ENCODE data around the gene GAMT. TPM values are rescaled to one million over a fixed set of nuclear protein-coding genes. Genes with fewer than 3 reads are reported as not detected.

The GAMT gene
- total RNA-seq, 4 donors from 2014 or later, result 27.8 to 40.3 (median 34.0) TPM

DNA sequence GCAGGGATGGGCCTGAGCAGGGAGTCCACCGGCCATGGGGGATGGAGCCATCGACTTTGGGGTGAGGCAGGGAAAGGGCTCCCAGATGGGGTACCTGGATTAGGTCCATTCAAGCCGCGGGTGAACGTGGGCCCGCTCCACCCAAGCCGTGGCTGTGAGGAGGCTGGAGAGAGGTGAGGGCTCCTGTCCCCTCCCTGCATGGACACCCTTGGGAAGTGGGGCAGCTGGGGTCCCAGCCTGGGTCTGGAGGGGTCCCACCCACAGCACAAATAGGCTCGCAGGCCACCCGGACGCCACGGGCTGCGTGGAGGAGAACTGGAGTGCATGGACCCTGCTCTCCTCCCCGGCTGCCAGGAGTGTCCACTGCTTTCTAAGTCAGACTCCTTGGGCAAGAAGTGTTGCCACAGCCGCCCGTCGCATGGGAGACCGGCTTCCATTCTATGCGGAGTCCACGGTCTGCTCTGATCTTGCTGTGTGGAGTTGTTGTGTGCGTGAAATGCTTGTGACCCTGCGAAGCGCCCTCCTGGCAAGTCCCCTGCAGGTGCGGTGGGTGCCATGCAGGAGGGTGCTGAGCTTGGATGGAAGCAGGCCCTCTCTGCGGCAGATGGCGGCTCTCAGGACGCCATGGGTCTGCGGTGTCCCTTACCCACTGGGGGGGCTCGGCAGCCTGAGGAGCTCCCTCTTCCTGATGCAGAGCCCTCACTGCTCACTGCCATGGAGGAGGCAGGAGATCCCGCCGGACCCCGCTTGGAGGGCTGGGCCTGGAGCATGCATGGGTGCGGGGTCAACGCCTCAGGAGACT, 8.1 kb upstream of the GAMT start:
- Histone ChIP-seq H3K4me3 (peak overlapping the region; percentile 100), H3K36me3 (peaks cover 11% of the 10 kb centered on the region), H3K27ac (peak overlapping the region; percentile 95), H3K27me3 (no peaks in the 10 kb centered on the region), H3K4me1 (peaks cover 72% of the 10 kb centered on the region), H3K9me3 (no peaks in the 10 kb centered on the region)
- TF ChIP-seq POLR2AphosphoS5 (IDR thresholded peaks at IDR 0.05), result no peak
- no peak for TF ChIP-seq EP300 (IDR thresholded peaks at IDR 0.05)
- TF ChIP-seq, protein P1, sequence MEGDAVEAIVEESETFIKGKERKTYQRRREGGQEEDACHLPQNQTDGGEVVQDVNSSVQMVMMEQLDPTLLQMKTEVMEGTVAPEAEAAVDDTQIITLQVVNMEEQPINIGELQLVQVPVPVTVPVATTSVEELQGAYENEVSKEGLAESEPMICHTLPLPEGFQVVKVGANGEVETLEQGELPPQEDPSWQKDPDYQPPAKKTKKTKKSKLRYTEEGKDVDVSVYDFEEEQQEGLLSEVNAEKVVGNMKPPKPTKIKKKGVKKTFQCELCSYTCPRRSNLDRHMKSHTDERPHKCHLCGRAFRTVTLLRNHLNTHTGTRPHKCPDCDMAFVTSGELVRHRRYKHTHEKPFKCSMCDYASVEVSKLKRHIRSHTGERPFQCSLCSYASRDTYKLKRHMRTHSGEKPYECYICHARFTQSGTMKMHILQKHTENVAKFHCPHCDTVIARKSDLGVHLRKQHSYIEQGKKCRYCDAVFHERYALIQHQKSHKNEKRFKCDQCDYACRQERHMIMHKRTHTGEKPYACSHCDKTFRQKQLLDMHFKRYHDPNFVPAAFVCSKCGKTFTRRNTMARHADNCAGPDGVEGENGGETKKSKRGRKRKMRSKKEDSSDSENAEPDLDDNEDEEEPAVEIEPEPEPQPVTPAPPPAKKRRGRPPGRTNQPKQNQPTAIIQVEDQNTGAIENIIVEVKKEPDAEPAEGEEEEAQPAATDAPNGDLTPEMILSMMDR (IDR thresholded peaks at IDR 0.05), result no peak
- TF ChIP-seq POLR2A (IDR thresholded peaks at IDR 0.05), result no peak
- 40% methylated on average over 24 of the region's 33 CpGs for WGBS
- no peak for DNase-seq (ENCODE audit: low spot score in 2 of 2)

DNA sequence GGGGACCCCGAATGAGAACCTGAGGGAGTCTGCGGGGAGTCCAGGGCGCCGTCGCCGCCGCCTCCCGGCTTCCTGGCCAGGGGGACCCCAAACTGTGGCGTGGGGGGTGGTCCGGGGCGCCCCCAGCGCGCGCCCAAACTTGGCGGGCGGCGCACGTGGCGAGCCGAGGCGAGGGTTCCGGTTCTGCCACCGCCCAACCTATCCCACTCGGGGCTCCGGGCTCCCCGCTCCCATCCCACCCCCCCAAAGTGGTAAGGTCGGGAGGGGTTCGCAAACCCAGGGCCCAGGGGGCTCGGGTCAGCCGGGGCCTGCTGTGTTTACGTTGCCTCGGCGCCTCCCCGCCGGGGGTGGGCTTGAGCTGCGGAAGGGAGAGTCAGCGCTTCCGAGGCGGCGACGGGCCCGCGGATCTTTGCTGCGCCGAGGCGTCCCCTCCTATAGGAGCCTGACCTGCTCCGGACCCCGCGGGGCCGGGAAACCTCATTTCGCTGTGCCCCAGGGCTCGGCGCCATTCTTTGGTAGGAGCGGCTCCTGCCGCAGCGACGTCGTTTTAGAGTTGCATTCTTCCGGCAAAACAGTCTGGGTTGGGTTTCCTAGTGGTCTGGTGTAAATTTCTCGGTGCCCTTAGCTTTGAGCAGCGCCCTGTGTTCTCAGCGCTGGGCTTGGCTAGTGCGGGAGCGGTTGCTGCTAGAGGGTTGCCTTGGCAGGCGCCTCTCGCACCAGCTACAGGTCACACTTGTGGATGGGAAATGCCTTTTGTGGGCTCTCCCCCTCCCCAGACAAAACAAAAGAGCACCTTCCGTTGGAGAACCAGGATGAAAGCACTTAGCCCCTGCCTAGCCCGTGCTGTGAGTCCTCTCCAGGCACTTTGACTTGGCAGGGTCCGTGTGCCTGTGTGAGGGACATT, 7.2 kb upstream of the GAMT start:
- peak overlapping the region; percentile 100 for H3K4me3 ChIP-seq
- H3K4me1 ChIP-seq, result peaks cover 63% of the 10 kb centered on the region
- TF ChIP-seq, protein P1 (IDR thresholded peaks at IDR 0.05), result no peak
- TF ChIP-seq POLR2AphosphoS5 (IDR thresholded peaks at IDR 0.05) (no peak), EP300 (IDR thresholded peaks at IDR 0.05) (no peak), POLR2A (IDR thresholded peaks at IDR 0.05) (no peak)
- peaks cover 11% of the 10 kb centered on the region for H3K36me3 ChIP-seq
- H3K27ac ChIP-seq, result peak overlapping the region; percentile 95
- WGBS, result 1% methylated on average over 19 of the region's 69 CpGs
- H3K27me3 ChIP-seq, result no peaks in the 10 kb centered on the region
- no peaks in the 10 kb centered on the region for H3K9me3 ChIP-seq
- no peak for DNase-seq (ENCODE audit: low spot score in 2 of 2)

DNA sequence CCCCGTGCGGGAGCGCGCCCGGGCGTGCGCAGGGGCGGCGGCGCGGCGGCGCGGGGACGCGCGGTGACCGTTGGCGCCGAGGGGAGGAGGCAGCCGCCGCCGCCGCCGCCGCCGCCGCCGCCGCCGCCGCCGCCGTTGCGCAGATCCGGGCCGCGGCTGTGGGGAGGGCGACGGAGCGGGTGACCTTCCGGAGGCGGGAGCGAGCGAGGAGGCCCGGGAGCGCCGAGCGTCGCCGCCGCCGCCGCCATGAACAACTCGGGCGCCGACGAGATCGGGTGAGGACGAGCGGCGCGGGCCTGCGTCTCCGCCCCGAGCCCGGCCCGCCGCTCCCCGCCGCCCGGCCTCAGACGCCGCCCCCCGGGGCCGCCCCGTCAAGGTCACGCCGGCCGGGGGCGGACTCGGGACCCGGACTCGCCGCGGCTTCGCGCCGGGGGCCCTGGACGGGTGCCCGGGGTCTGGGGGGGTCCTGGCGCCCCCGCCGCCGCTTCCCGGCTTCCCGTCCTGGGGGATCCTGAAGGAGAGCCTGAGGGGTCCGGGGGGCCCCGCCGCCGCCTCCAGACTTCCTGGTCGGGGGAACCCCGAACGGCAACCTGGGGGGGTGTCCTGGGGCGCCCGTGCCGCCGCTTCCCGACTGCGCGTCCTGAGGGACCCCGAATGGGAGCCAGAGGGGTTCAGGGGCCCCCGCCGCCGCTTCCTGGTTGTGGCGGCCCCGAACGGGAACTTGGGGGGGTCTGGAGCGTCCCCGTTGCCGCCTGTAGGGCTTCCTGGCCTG, 6.4 kb upstream of the GAMT start, which contains the start of gene DAZAP1:
TSS of gene DAZAP1 (plus strand) at position 59 of the 772 bp plus-strand sequence. CDS start at position 247, 188 bp downstream.
- Histone ChIP-seq H3K9me3 (no peaks in the 10 kb centered on the region), H3K36me3 (peaks cover 5% of the 10 kb centered on the region), H3K27me3 (no peaks in the 10 kb centered on the region), H3K27ac (peak within 1 kb of the TSS; percentile 95), H3K4me3 (peak within 1 kb of the TSS; percentile 100), H3K4me1 (peaks cover 61% of the 10 kb centered on the region)
- peak in 1 of 2 donors; percentile 66 for TF ChIP-seq POLR2A (IDR thresholded peaks at IDR 0.05)
- TF ChIP-seq, protein P1 (IDR thresholded peaks at IDR 0.05), result no peak
- DNase-seq (ENCODE audit: low spot score in 2 of 2), result no peak
- WGBS, result 0% methylated on average over 11 of the region's 121 CpGs

DNA sequence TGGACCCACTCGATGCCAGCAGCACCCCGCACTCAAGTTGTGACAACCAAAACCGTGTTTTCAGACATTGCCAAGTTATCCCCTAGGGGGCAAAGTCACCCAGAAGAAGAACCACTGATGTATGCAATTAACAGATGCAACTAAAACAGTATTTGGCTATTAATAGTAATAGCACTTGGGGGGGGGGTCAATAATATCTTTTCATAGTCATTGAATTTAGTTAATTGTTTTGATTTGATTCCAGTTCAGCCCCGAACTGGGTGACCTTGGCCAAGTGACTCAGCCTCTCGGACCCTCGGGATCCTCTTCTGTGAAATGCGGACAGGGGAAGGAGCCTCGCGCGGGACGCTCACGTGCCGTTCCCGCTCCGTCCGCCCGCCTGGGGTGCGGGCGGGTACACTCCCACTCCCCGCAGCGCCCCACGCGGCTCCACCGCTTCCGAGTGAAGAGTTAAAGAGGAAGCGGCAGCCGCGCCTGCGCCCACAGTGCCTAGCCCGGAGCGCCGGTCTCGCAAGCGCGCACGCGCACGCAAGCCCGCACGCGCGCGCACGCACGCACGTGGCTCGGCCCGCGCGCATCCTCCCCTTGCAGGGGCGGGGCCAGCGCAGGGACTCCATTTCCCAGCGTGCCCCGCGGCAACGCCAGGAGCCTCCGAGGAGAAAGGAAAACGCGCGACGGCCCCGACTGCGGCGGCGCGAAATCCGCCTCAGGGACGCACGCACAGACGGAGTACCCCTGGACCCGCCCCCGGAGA, 5.6 kb upstream of the GAMT start:
- peak; percentile 99 for DNase-seq (ENCODE audit: low spot score in 2 of 2)
- H3K4me3 ChIP-seq, result peak overlapping the region; percentile 100
- TF ChIP-seq EP300 (IDR thresholded peaks at IDR 0.05), result no peak
- TF ChIP-seq, protein P1 (IDR thresholded peaks at IDR 0.05), result peak in 1 of 2 donors; percentile 28
- peak in 1 of 3 donors; percentile 60 for TF ChIP-seq POLR2AphosphoS5 (IDR thresholded peaks at IDR 0.05)
- no peaks in the 10 kb centered on the region for H3K27me3 ChIP-seq
- H3K4me1 ChIP-seq, result peaks cover 61% of the 10 kb centered on the region
- H3K27ac ChIP-seq, result peak overlapping the region; percentile 95
- no peaks in the 10 kb centered on the region for H3K36me3 ChIP-seq
- WGBS, result 0% methylated on average over 24 of the region's 72 CpGs
- H3K9me3 ChIP-seq, result no peaks in the 10 kb centered on the region
